Activated CD8-positive, alpha-beta memory T cell treated with anti-CD3 and anti-CD28 coated beads, Interleukin-2, amount 50 U/mL, for 4 hours (primary cell): ENCODE data around the gene GRXCR1.

ENCODE experiments used
- DNase-seq: peaks from one replicate; pipeline ENCODE4 v3.0.0-alpha.2; 2020

Gene GRXCR1

DNA sequence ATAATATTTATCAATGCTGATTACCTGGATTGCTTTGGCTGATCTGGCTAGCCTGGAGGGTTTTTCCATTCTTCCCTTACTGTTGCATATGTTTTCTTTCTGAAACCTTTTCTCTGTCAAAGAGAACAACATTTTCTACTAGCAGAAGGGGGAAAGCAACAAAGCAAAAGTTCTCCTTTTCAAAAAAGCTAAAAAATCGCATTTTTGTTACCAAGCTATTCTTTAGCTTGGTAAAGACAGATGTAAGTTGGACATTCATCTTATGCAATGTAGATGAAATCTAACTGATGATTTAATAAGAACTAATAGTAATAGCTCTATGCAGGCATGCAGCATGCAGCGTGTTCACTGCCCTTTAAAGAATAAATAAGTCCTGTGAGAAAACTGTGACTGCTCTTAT lies at the start of gene GRXCR1:
Gene GRXCR1 (plus strand): TSS at position 301 of the 400 bp plus-strand sequence. CDS start 554 bp downstream, outside the sequence.
- DNase-seq = no peak

DNA sequence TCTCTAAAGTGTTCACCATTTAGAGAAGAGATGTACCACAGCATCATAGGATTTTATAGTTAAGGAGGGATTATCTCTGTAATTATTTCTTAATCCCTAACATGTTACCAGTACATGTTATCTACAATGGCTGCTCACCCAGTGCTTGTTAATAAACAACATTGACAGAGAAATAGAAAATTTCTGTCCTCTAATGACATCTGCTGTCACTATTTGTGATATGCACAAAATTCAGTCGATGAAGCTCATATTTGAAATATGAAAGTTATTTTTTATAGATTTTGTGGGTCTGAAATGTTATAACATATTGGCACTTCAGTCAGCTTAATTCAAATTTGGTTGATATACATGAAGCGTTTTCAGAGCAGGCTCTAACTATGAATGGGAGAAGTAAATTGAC lies 48.8 kb upstream of the GRXCR1 start:
- DNase-seq = no peak

DNA sequence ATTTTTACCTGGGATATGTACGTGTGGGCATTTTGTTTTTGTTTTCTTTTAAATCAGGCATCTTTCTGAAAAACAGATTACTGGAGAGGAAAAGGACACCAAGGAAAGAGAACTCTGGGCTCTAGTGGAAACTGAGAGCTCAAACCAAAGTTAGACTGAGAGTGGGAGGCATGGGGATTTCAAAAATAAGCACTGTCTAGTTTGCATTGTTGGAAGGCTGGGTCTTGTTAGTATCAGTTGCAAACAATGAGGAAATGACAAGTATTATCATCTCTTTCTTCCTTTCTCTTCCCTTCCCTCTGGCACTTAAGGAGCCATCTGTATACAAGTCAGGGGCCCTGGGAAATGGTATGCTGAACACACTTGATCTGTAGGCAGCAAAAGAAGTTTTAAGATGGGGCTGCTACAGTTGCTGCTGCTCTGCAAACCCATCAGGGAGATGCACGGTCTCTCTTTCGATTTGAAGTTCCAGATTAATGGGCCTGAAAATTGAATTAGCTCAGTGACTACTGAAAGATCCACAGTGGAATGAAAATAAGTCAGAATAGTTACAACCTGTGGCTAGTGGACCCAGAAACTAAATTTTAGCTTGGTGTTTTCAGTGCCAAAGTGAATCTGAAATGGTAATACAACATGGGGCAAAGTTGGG lies 48.0 kb upstream of the GRXCR1 start:
- DNase-seq = no peak

DNA sequence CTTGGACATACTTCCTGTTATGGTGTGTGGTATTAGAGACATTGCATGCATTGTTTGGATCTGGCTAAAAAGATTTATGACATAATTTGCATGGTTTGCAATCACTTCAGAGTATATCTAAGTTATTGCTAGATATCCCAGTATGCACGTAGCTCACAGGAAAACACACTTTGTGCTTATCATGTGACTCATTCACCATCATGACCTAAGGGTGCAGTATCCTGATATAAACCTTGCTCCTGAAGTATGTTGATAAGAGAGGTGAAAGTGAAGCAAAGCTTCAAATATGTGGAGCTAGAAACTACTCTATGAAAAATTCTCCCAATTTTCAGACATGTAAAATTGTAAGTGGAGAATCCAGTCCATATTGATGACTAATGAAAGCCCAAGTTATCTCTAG lies 46.9 kb upstream of the GRXCR1 start:
- no peak for DNase-seq

DNA sequence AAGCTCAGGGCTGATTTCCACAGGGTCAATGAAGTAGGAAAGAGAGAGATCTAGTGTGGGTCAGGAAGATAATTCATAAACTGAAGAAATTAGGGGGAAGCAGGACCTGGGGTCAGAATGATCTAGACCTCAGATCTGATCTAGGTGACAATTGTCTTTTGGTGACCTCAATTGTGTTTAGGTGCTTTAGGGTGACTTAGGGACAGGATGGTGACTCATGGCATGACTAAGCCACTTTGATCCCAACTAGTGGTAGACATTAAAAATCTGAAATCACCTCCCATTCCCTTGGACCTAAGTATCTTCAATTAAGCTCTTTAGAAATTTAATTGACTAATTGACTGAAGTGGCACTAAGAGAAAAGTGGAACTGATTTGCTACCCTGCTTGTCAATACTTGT lies 36.7 kb upstream of the GRXCR1 start:
- no peak for DNase-seq

DNA sequence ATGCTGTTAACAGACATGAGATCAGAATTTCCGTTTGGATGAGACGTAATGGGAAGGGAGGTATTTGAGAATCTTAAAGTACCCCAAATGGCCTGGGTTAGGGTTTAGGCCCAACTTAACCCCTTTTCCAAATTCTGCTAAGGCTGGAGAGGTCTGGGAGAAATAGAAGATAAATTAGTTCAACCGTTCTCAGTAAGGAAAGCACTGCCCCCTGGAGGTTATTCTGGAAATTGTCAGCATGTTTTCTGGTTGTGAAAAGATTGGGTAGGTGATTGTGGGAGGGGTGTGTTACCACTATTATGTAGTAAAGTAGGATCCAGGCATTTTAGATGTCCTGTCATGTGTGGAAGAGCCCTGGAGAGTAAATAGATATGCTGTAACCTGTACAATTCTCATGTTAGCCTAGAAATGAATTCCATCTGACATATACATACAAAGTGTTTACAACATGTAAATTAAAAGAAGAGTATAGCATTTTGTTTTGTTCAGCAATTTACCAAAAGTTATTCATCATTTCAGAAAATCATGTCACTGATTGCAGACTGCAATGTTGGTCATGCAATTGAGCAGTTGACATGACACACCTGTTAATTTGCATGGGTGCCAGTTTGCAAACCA lies 26.8 kb upstream of the GRXCR1 start:
- peak; percentile 37 for DNase-seq

DNA sequence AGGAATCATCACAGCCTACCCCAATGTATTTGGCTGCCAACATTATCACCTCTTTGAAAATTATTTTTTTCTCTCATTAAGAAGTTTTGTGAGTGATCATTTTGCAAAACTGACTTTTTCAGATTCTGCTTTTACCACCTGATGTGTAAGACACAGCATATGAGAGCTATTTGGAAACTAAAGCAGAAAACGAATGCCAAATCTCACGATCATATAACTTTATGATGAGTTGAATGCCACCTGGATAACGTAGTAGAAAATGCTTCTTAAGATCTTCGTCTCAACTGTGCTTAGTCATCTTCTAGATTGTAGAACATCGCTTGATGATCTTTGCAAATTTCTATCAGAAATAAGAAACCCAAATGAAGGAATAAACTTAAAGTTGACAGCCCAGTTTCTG lies 21.3 kb upstream of the GRXCR1 start:
- no peak for DNase-seq

DNA sequence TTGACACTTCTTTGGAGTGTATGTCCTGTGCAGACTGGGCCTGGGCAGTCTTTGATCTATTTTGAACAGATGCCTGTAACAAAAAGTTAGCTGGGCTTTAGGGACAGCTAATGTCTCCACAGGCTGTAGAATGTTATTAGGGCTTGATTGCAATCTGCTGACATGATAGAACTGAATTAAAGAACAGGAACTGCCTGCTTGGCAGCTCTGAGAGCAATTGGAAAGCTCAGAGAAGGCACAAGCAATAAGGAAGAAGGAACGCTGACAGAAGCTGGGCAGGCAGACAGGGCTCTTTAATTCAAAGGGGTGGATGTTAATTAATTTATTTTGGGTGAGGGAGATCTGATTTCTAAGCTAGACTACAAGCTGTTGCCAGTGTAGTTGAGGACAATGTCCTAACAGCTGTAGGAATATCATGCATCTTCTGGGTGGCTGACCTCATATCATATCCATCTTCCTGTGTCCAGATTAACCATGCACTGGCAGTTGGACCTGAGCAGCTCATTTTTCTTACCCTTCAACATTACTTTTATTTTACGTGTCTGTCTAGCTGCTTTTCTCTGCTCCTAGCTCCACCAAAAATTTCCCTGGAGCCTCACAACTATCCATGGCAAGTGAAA lies 20.7 kb upstream of the GRXCR1 start:
- DNase-seq = no peak

DNA sequence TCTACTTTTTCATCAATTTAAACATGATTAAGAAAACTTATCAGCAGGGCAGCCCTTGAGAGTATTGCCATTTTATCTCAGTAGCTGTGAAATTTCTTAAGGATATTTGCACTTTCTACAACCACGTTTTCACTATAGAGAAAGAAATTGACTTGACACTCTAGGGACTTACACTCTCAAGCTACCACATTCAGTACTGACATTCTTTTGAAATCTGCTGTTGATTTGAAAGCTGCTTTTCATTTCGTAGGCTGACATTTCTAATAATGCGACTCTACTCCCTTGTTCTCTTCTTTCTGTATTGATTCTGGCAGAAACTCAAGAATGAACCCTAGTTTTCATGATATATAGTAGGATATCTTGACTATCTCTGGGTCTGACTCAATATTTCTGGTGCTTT lies 13.7 kb upstream of the GRXCR1 start:
- no peak for DNase-seq

DNA sequence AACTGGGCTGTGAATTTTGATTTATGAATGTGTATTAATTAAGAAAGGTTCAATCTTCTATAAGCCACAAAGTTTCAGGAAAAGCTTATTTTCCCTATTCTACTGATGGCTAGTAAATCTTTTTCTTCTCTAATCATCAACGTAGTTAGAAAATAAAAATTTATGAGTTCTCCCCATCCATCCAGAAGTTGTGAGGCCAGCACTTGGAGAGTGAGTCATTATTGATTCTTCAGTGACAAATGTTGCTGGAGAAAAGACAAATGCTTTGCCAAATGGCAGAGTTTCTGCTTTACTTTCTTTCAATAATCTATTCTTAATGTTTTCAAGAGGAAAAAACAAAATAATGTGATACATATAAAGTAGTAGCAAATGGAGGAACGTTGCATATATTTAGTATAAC lies 11.3 kb upstream of the GRXCR1 start:
- no peak for DNase-seq

DNA sequence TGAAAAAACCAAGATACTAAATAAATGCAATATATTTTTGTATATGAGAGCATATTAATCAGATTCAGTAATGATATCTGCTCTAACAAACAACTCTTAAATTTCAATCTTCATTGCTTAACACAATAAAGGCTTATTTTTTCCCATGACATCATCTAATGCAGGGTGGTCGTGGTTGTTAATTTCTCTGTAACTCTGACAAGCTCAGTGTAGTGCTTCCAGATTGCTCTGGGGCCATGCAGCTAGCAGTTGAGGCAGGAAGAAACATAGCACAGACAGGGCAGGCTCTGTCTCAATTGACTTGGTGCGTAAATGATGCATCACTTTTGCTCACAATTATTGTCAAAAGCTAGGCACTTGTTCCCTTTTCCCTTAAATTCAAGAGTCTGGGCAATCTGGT lies 869 bp upstream of the GRXCR1 start:
- no peak for DNase-seq

DNA sequence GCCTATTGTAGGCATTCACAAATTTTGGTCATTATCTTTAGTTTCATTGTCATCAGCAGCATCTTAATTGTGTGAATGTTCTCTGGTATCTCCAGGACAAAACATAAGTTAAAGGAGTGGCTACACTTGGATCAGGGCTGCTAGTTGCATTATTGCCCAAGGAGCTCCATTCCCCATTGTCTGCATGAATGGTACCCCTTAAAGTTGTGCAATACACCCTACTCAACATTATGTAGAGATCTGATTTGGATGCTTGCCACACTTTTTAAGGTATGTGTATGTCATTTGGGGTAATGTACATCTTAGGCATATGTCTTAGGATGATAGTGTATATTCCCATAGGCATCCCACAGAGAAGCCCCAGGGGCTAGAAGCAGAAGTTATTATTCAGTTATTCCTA lies 2.9 kb downstream of the GRXCR1 start:
- DNase-seq = no peak

DNA sequence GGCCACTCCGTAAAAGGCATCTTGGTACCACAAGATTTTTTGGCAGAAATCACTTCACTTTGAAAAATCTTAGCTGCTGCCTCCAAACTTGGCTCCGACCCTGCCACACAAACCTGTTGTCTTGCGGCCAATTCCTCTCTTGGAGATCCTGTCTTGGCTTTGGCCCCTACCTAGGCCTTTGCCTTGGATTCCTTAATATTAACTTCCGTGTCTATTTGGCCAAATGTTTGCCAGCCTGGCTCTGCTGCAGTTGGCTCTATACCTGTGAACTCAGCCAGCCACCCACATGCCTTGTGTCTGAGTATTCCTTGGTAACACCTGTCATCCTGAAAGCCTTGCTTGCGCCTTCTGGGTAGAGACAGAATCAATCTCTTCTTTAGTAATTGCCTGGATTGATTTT lies 12.5 kb downstream of the GRXCR1 start:
- no peak for DNase-seq

DNA sequence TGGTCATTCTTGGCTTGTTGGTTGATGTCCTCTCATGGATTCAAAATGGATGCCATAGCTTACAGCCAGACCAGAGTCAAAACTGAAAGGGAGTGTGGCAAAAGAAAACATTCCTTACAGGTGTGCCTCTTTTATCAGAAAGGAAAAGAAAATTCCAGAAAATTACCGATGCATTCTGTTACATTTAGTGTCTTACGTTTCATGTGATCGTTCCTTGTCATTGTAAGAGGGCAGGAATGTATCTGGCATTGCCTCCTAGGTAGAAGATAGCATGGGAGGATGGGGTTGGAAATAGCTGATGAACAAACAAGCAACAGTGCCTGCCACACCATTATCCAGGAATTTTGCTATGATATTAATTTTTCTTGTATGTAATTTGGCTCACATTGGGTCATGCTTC lies 13.1 kb downstream of the GRXCR1 start:
- DNase-seq = no peak

DNA sequence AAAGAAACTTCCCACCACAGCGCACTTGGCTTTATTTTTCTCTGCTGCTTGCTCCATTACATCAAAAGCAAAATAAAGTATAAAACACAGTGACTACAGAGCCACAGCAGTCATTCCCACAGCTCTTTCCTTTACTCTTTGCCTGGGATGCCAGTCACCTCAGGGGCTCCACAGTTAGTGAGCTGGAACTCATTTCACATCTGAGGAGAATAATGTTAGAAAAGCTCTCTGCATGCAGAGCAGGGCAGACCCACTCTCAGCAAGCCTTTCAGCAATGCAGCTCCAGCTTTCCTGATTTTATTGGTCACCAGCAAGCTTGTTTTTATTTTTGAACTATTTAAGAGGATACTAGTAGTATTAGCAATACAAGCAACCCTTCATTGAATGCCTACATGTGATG lies 13.8 kb downstream of the GRXCR1 start:
- no peak for DNase-seq

DNA sequence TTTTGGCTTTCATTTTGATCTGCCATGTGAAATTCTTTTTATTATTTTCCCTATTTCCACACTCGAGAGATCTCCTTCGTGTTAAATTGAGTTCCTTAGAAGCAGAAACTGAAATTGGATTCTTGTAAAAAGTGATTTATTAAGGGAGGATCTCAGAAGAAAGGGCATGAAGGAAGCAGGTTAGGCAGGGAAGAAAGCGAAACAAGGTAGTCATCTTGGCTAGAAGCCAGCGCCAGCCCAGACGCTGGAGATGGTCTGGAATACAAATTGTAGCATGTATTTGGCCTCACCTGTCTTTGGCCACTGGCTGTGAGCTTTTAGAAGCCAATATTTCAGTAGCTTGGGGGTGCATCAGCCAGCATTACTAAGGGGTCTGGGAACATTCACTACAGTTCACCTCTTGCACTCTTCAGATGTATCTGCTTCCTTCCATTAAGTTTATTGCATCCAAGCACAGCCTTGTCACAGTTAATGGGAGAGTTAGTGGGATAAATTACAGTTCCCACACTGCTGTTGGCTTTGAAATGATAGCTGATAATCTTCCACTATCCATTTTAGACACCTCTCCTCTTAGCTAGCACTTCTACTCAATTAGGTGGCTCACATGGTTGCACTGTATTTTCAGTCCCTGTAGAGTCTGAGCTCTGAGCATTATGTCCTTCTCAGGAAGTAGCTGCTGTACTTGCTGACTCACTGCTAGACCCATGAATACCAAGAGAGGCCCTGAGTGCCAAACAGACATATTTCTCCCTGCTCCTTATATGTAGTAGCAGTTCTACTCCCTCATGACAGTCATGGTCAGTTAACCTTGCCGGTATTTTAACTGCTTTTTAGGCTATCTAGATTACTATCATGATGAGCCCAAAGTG lies 14.6 kb downstream of the GRXCR1 start:
- DNase-seq = no peak

DNA sequence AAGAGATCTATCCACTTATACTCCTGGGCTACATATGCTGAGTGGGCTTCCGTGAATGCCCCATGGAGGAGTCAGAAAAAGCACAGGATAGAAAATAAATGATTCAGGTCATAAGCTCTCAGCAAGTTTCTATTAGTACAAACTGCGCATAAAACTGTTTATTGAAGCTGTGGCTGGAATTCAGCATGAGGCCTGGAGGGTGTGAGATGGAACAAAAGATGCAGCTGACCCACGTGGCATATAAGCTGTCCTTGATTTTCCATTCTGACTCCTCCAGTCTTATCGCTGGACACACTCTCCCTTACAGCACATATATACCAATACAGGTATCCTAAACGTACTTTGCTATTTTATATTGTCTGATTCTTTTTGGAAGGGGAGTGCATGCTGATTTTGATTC lies 17.9 kb downstream of the GRXCR1 start:
- no peak for DNase-seq

DNA sequence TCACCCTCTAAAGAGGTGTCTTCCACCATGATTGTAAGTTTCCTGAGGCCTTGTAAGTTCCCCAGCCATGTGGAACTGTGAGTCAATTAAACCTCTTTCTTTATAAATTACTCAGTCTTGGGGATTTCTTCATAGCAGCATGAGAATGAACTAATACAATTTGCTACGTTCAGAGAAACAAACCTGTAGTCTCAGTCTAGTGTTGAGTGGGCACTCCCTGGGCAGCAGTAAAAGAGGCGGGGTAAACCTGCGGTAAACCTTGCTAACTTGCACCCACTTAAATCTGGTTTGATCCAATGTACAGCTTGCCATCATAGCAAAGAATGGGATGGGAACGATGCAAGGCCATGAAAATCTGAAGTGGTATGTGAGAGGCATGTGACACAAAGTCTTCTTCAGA lies 22.4 kb downstream of the GRXCR1 start:
- no peak for DNase-seq

DNA sequence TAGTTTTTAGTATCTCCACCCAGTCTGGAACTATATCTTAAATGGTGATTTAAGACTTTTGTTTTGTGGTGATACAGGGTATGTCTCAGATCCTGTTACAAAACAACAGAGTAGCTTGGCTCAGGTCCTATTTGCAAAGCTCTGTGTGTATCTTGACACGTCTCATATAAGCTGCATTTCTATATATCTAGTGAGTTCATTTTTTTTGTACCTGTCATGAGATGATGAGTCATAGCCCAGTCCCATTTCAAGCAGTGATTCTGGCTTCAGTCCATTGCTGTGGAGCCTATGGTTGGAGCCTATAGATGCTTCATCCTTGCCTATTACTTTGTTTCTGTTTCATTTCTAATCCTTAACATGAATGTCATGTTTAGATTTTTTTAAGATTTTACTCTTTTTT lies 23.0 kb downstream of the GRXCR1 start:
- no peak for DNase-seq

DNA sequence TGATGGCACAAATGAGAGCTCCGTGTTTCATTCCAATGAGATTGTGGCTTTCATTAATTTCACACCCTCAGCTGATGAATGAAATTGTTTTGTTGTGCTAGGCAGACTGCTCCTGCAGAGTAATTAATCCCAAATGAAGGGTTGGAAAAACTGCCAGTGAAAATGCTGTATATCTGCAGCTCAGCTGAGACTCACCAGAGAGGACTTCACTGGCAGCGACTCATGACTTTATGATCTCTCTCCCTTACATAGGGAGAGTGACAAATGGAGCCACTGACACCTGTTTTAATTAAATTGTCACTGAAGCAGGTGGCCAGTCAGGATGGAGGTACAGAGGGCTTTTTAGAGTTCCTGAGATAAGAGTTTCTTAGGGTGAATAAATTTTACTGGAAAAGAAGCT lies 24.8 kb downstream of the GRXCR1 start:
- DNase-seq = no peak

DNA sequence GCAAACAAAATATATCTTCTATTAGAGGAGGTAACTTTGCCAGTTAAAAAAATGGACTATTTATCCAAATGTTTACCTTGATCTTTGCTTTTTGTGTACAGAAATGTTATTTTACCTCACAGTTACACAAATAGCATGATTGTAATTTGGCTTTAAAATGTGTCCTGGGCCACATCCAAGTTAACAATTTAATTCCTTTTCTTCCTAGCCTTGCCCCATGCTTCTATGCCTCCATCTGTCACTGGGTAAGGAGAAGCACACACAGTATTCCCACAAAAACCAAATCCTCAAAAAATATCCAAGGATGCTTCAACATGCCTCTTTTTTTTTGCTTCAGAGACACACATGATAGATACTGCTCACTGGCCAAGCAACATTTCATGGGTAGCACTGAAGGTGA lies 30.9 kb downstream of the GRXCR1 start:
- no peak for DNase-seq

DNA sequence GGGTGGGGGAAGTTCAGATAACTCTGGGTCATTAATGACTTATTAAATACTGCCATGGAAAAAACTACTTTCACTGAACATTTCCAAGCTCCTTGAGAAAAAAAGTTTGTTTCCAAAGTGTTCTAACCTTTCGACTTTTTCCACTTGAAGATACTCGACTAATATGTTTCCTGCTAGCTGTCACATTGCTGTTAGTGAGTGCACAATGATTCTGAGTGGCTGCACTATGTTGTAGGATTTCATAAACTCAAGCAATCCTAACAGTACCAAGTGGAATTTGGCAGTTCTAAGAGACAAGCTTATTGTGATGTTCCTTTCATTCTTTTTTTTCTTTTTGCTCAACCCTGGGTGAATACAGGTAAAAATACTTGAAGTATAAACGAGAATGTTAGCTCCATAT lies 33.4 kb downstream of the GRXCR1 start:
- no peak for DNase-seq

DNA sequence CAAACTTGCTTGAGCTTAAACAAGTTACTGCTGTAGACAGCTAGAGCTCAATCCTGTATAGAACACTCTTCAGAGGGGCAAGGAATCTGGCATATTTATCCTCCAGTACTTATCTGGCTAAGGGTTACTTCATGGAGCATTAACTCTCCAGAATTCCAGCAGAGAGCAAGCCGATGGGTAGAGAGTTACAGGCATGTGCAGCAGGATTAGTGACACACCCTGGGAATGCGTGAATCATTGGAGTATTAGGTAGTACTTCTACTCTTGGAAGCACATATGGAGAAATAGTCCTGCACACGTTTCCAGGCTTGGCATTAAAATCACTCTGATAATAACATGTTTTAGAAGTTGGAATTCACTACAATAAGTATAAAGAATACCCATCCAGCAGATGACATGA lies 35.4 kb downstream of the GRXCR1 start:
- no peak for DNase-seq

DNA sequence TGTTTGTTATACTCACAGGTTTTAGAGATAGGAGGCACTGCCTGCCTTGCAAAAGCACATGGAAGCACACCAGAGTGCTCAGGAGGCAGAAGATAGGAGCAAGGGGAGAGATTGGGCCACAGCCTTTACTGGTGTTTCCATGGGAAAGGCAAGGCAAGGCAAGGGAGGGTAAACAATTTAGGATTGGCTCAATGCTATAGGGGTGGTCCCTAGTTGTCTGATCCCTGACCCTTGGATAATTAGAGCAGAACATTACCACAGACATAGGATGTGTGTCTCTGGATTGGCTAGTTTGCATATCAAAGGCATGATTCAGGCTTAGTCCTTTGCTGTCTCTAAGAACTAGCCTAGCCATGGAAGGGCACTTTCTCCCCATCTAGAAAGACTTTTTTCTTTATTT lies 36.1 kb downstream of the GRXCR1 start:
- DNase-seq = no peak
